Measurements from ENCODE around the gene DNAJB14.

DNAJB14 gene

DNA sequence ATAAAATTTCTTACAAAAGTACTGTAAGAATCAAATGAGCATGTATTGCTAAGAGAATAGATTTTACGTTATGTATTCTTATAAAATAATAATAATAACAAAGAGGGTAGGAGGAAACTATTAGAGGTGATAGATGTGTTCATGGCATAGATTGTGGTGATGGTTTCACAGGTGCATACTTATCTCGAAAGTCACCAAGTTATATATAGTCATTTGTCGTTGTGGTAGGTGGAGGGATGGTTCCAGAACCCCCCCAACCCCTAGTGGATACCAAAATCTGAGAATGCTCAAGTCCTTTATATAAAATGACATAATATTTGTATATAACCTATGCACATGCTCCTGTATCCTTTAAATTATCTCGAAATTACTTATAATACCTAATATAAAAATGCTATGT is 40.4 kb upstream of the DNAJB14 start:
- no peak overlapping the region for H3K4me3 ChIP-seq (ENCODE audit: low read length, poor library complexity, severe bottlenecking)
- H3K27me3 ChIP-seq (ENCODE audit: insufficient read depth, low read length, poor library complexity, severe bottlenecking): no peaks in the 10 kb centered on the region
- H2AFZ ChIP-seq (ENCODE audit: low read length): no peak overlapping the region
- H3K9me3 ChIP-seq (ENCODE audit: insufficient read depth, low read depth, low read length): no peaks in the 10 kb centered on the region
- H3K9ac ChIP-seq (ENCODE audit: low read depth, low read length, poor library complexity, severe bottlenecking): no peak overlapping the region
- no peaks in the 10 kb centered on the region for H3K79me2 ChIP-seq (ENCODE audit: insufficient read depth, low read length)
- no peaks in the 10 kb centered on the region for H3F3A ChIP-seq (ENCODE audit: low read depth)
- no peaks in the 10 kb centered on the region for H4K20me1 ChIP-seq (ENCODE audit: insufficient read depth, low read length, poor library complexity, severe bottlenecking)
- H3K36me3 ChIP-seq (ENCODE audit: insufficient read depth, low read length): no peaks in the 10 kb centered on the region
- no peak overlapping the region for H3K4me2 ChIP-seq (ENCODE audit: low read depth, low read length, poor library complexity, severe bottlenecking)
- H3K4me1 ChIP-seq (ENCODE audit: insufficient read depth, low read length, poor library complexity, severe bottlenecking): no peaks in the 10 kb centered on the region
- H3K9me2 ChIP-seq (replicated peaks; ENCODE audit: low read depth, low read length): no peaks in the 10 kb centered on the region
- TF ChIP-seq, protein P1, sequence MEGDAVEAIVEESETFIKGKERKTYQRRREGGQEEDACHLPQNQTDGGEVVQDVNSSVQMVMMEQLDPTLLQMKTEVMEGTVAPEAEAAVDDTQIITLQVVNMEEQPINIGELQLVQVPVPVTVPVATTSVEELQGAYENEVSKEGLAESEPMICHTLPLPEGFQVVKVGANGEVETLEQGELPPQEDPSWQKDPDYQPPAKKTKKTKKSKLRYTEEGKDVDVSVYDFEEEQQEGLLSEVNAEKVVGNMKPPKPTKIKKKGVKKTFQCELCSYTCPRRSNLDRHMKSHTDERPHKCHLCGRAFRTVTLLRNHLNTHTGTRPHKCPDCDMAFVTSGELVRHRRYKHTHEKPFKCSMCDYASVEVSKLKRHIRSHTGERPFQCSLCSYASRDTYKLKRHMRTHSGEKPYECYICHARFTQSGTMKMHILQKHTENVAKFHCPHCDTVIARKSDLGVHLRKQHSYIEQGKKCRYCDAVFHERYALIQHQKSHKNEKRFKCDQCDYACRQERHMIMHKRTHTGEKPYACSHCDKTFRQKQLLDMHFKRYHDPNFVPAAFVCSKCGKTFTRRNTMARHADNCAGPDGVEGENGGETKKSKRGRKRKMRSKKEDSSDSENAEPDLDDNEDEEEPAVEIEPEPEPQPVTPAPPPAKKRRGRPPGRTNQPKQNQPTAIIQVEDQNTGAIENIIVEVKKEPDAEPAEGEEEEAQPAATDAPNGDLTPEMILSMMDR (conservative IDR thresholded peaks at IDR 0.05; ENCODE audit: low read length): no peak
- no peak for TF ChIP-seq EZH2phosphoT487 (IDR thresholded peaks at IDR 0.05; ENCODE audit: borderline replicate concordance)

DNA sequence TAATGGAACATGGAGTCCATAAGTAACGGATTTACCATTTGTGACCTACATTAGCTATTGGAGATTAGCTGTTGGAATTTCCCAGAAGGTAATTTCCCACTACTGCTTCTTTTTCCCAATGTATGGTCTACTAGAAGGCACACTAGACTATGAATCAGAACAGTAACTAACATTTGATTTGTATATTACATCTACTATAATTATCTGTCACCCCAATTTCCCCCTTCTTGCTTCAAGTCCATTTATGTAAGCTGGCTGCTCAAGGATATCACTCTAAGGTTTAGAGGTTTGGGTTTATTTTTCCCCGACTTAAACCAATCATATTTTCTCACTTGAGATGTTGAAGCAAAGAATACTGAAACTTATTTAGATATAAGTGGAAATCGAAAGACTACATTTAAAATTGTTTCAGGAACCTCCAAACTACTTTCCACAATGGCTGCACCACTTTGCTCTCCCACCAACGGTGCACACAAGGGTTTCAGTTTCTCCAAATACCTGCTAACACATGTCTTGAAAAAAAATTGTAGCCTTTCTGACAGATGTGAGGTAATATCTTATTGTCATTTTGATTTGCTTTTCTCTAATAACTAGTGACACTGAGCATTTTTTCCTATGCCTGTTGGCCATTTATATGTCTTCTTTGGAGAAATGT is 37.0 kb upstream of the DNAJB14 start:
- H3K9ac ChIP-seq (ENCODE audit: low read depth, low read length, poor library complexity, severe bottlenecking): no peak overlapping the region
- H4K20me1 ChIP-seq (ENCODE audit: insufficient read depth, low read length, poor library complexity, severe bottlenecking): no peaks in the 10 kb centered on the region
- H3K9me2 ChIP-seq (replicated peaks; ENCODE audit: low read depth, low read length): no peaks in the 10 kb centered on the region
- no peaks in the 10 kb centered on the region for H3K4me1 ChIP-seq (ENCODE audit: insufficient read depth, low read length, poor library complexity, severe bottlenecking)
- no peaks in the 10 kb centered on the region for H3K9me3 ChIP-seq (ENCODE audit: insufficient read depth, low read depth, low read length)
- H3K4me2 ChIP-seq (ENCODE audit: low read depth, low read length, poor library complexity, severe bottlenecking): no peak overlapping the region
- H3F3A ChIP-seq (ENCODE audit: low read depth): no peaks in the 10 kb centered on the region
- no peak for TF ChIP-seq EZH2phosphoT487 (IDR thresholded peaks at IDR 0.05; ENCODE audit: borderline replicate concordance)
- TF ChIP-seq, protein P1 (conservative IDR thresholded peaks at IDR 0.05; ENCODE audit: low read length): no peak
- H3K36me3 ChIP-seq (ENCODE audit: insufficient read depth, low read length): no peaks in the 10 kb centered on the region
- no peak overlapping the region for H3K4me3 ChIP-seq (ENCODE audit: low read length, poor library complexity, severe bottlenecking)
- no peaks in the 10 kb centered on the region for H3K79me2 ChIP-seq (ENCODE audit: insufficient read depth, low read length)
- H3K27me3 ChIP-seq (ENCODE audit: insufficient read depth, low read length, poor library complexity, severe bottlenecking): no peaks in the 10 kb centered on the region
- H2AFZ ChIP-seq (ENCODE audit: low read length): no peak overlapping the region

DNA sequence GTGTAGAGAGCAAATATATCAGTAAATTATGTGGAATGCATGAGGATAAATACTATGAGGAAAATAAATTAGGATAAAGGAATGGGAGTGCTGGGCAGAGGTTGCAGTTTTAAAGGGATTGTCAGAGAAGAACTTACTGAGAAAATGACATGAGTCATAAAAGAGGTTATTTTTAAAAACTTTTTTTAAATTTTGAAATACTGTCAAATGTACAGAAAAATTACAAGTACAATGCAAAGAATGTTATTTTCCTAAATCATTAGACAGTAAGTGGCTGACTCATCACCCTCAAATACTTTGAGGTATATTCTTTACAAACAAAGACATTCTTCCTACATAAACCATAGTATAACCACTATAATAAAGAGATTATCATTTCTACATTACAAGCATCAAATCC is 33.5 kb upstream of the DNAJB14 start:
- no peak overlapping the region for H3K4me3 ChIP-seq (ENCODE audit: low read length, poor library complexity, severe bottlenecking)
- H2AFZ ChIP-seq (ENCODE audit: low read length): no peak overlapping the region
- H4K20me1 ChIP-seq (ENCODE audit: insufficient read depth, low read length, poor library complexity, severe bottlenecking): no peaks in the 10 kb centered on the region
- H3K9ac ChIP-seq (ENCODE audit: low read depth, low read length, poor library complexity, severe bottlenecking): no peak overlapping the region
- no peaks in the 10 kb centered on the region for H3K27me3 ChIP-seq (ENCODE audit: insufficient read depth, low read length, poor library complexity, severe bottlenecking)
- H3F3A ChIP-seq (ENCODE audit: low read depth): no peaks in the 10 kb centered on the region
- TF ChIP-seq EZH2phosphoT487 (IDR thresholded peaks at IDR 0.05; ENCODE audit: borderline replicate concordance): no peak
- TF ChIP-seq, protein P1 (conservative IDR thresholded peaks at IDR 0.05; ENCODE audit: low read length): no peak
- H3K9me3 ChIP-seq (ENCODE audit: insufficient read depth, low read depth, low read length): no peaks in the 10 kb centered on the region
- no peaks in the 10 kb centered on the region for H3K79me2 ChIP-seq (ENCODE audit: insufficient read depth, low read length)
- no peaks in the 10 kb centered on the region for H3K9me2 ChIP-seq (replicated peaks; ENCODE audit: low read depth, low read length)
- no peaks in the 10 kb centered on the region for H3K4me1 ChIP-seq (ENCODE audit: insufficient read depth, low read length, poor library complexity, severe bottlenecking)
- H3K4me2 ChIP-seq (ENCODE audit: low read depth, low read length, poor library complexity, severe bottlenecking): no peak overlapping the region
- H3K36me3 ChIP-seq (ENCODE audit: insufficient read depth, low read length): no peaks in the 10 kb centered on the region

Data from Loucy (cell line).